Endodermal cell (in vitro differentiated cells): ENCODE results near the gene OCEL1. TPM values are rescaled to one million over a fixed set of nuclear protein-coding genes. Genes with fewer than 3 reads are reported as not detected.
A peak's percentile ranks its signal among the peaks of the same experiment; 100 is the strongest.

Experiments
- DNase-seq: peaks from one replicate; pipeline ENCODE4 v3.0.0-alpha.2; 2017
- H3K27ac ChIP-seq: 2 replicates; pipeline ENCODE4 v1.5.1; 2013; ENCODE audit warnings: mild to moderate bottlenecking, low read depth, low read length, moderate library complexity
- H3K27me3 ChIP-seq: 2 replicates; pipeline ENCODE4 v1.6.1; 2013; ENCODE audit warnings: mild to moderate bottlenecking, low read length, moderate library complexity; ENCODE audit not compliant: insufficient read depth, control insufficient read depth, poor library complexity, severe bottlenecking
- H3K36me3 ChIP-seq: 2 replicates; pipeline ENCODE4 v1.7.0; 2013; ENCODE audit warnings: mild to moderate bottlenecking, low read length, moderate library complexity; ENCODE audit not compliant: control insufficient read depth, insufficient read depth
- H3K4me1 ChIP-seq: one replicate; pipeline ENCODE4 v1.7.0; 2013; ENCODE audit warnings: low read length; ENCODE audit not compliant: control insufficient read depth, insufficient read depth
- H3K4me3 ChIP-seq: 2 replicates; pipeline ENCODE4 v1.5.1; 2013; ENCODE audit warnings: mild to moderate bottlenecking, low read length, moderate library complexity
- H3K9ac ChIP-seq: 2 replicates; pipeline ENCODE4 v1.6.1; 2013; ENCODE audit warnings: mild to moderate bottlenecking, low read length, moderate library complexity; ENCODE audit not compliant: poor library complexity, severe bottlenecking; ENCODE audit errors: extremely low read depth
- H3K9me3 ChIP-seq: 2 replicates; pipeline ENCODE4 v1.6.1; 2013; ENCODE audit warnings: mild to moderate bottlenecking, low read length, moderate library complexity; ENCODE audit not compliant: control insufficient read depth
- H3K27ac Mint-ChIP-seq: 2 replicates; pipeline ENCODE4 v1.8.0; 2020; ENCODE audit warnings: mixed read lengths
- H3K27me3 Mint-ChIP-seq: 2 replicates; pipeline ENCODE4 v1.8.0; 2021; ENCODE audit warnings: mild to moderate bottlenecking, mixed read lengths; ENCODE audit not compliant: insufficient read depth
- H3K36me3 Mint-ChIP-seq: 2 replicates; pipeline ENCODE4 v1.8.0; 2020; ENCODE audit warnings: low read depth, mixed read lengths
- H3K4me1 Mint-ChIP-seq: 2 replicates; pipeline ENCODE4 v1.8.0; 2020; ENCODE audit warnings: mixed read lengths
- H3K4me3 Mint-ChIP-seq: 2 replicates; pipeline ENCODE4 v1.8.0; 2020; ENCODE audit warnings: mild to moderate bottlenecking, moderate library complexity, mixed read lengths
- H3K9me3 Mint-ChIP-seq: 2 replicates; pipeline ENCODE4 v1.8.0; 2020; ENCODE audit warnings: mild to moderate bottlenecking, mixed read lengths
- WGBS, 2 experiments: methylation state at CpG; one replicate each; pipeline versions ENCODE4 v1.1.5 to v1.1.7; 2013; ENCODE audit warnings: missing lambda C conversion rate in 2 of 2, mixed read lengths in 1 of 2; ENCODE audit not compliant: insufficient coverage in 1 of 2, insufficient read length in 1 of 2; 5-methylcytosine and 5-hydroxymethylcytosine counted together
- total RNA-seq, 2 donors: library from RNA; stranded (reverse); fragmentation: NEBNext Ultra II Directional in 1 of 2; extraction: Animal tissue kit (Norgen Biotek cat#: 25700) in 1 of 2; gene quantifications; 2 replicates in 1 of 2; 3 replicates in 1 of 2; pipeline ENCODE4 v1.2.1, GENCODE V29; 2021
- TF ChIP-seq, protein P1 (sequence below): fragments of 200-600 bp; sonication (generic); conservative IDR thresholded peaks from 2 replicates; pipeline ENCODE4 v1.5.0; 2021; ENCODE audit warnings: antibody characterized with exemption, mild to moderate bottlenecking

OCEL1 gene
- total RNA-seq, 2 donors from 2014 or later, result 23.1 to 29.1 TPM

- Mint-ChIP-seq H3K9me3 (no peaks in the 10 kb centered on the region), H3K36me3 (peaks cover 37% of the 10 kb centered on the region), H3K27ac (no peak overlapping the region), H3K4me3 (no peak overlapping the region), H3K4me1 (peaks cover 4% of the 10 kb centered on the region), H3K27me3 (no peaks in the 10 kb centered on the region)
- peaks cover 3% of the 10 kb centered on the region for H3K4me1 ChIP-seq
- no peaks in the 10 kb centered on the region for H3K27me3 ChIP-seq
- DNase-seq, result no peak
- no peak overlapping the region for H3K4me3 ChIP-seq
- 94 to 96% methylated on average over 2 to 5 of the region's 5 CpGs for WGBS, 2 experiments
- H3K9ac ChIP-seq, result no peak overlapping the region
- peaks cover 35% of the 10 kb centered on the region for H3K36me3 ChIP-seq
- no peak overlapping the region for H3K27ac ChIP-seq
- no peaks in the 10 kb centered on the region for H3K9me3 ChIP-seq
- TF ChIP-seq, protein P1, sequence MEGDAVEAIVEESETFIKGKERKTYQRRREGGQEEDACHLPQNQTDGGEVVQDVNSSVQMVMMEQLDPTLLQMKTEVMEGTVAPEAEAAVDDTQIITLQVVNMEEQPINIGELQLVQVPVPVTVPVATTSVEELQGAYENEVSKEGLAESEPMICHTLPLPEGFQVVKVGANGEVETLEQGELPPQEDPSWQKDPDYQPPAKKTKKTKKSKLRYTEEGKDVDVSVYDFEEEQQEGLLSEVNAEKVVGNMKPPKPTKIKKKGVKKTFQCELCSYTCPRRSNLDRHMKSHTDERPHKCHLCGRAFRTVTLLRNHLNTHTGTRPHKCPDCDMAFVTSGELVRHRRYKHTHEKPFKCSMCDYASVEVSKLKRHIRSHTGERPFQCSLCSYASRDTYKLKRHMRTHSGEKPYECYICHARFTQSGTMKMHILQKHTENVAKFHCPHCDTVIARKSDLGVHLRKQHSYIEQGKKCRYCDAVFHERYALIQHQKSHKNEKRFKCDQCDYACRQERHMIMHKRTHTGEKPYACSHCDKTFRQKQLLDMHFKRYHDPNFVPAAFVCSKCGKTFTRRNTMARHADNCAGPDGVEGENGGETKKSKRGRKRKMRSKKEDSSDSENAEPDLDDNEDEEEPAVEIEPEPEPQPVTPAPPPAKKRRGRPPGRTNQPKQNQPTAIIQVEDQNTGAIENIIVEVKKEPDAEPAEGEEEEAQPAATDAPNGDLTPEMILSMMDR, result no peak
These were observed 12.7 kb upstream of the OCEL1 start for GRCh38 chr19:17213334-17213733.

DNA sequence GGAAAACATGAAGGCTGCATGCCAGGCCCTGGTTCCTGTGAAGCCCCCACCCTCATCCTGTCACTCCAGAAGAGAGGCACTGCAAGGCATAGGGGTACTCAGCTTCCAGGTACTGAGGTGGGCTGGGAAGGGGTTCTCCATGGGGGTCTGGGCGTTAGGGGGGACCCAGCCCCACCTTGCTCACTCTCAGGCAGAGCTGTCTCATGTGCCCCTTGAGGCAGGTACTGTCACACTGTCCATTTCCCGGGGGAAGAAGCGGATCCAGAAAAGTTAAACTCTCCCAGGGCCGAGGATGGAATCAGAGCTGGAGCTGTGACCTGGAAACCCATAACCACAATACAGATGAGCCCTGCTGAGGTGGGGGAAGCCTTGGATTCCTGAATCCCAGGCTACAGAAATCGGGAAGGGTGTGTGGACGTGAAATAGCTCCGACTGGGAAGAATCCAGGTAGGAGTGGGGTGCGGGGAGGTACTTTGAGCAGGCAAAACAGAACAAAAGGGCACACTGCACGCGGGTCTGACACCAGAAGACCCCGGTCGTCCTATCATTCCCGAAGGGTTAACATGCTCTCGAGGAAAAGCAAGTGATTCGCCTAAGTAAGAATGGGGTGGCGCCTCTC, 11.4 kb upstream of the OCEL1 start:
- TF ChIP-seq, protein P1, result no peak
- H3K4me1 ChIP-seq, result peaks cover 3% of the 10 kb centered on the region
- no peaks in the 10 kb centered on the region for H3K27me3 Mint-ChIP-seq
- H3K36me3 Mint-ChIP-seq, result peaks cover 32% of the 10 kb centered on the region
- H3K9me3 Mint-ChIP-seq, result no peaks in the 10 kb centered on the region
- 35 to 40% methylated on average over 14 to 16 of the region's 16 CpGs for WGBS, 2 experiments
- H3K4me3 Mint-ChIP-seq, result peak overlapping the region; percentile 79
- H3K9me3 ChIP-seq, result no peaks in the 10 kb centered on the region
- peak overlapping the region; percentile 99 for H3K27ac Mint-ChIP-seq
- H3K4me3 ChIP-seq, result peak overlapping the region; percentile 84
- peak; percentile 67 for DNase-seq
- H3K27ac ChIP-seq, result peak overlapping the region; percentile 82
- no peaks in the 10 kb centered on the region for H3K27me3 ChIP-seq
- H3K4me1 Mint-ChIP-seq, result peaks cover 4% of the 10 kb centered on the region
- H3K9ac ChIP-seq, result peak overlapping the region; percentile 88
- H3K36me3 ChIP-seq, result peaks cover 23% of the 10 kb centered on the region

DNA sequence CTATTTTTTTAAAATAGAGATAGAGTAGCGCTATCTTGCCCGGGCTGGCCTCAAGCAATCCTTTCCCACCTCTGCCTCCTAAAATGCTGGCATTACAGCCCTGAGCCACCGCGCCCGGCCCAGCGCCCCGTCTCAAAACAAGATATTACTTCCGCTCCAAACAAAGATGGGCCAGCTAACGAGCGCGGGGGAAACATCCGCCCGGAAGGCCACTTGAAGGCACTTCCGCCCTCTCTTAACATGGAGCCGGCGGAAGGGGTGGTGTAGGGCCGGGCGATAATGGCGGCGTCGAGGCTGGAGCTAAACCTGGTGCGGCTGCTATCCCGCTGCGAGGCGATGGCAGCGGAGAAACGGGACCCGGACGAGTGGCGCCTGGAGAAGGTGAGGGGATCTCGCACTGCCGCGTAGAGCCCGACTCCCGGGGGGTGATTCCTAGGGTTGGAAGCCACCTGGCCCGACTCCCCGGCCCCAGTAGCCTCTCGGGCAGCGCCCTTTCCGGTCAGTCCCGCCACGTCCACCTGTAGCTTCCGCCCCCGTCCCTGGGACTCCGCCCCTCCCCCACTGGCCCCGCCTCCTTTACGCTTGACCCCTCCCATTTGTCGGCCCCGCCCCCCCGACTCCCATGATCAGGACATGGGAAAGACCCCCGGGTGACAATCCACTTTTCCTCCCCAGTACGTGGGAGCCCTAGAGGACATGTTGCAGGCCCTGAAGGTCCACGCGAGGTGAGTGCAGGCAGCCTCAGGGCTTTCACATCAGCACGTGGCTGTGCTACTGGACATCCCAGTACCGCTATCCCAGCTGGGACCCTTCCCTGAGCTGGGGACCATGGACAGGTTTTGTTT, 10.7 kb upstream of the OCEL1 start, which contains the start of gene USE1:
USE1 (plus strand) TSS at position 231 of the 845 bp plus-strand sequence; CDS start at position 280, 49 bp downstream.
- no peaks in the 10 kb centered on the region for H3K9me3 ChIP-seq
- H3K27ac Mint-ChIP-seq, result peak within 1 kb of the TSS; percentile 99
- DNase-seq, result peak; percentile 96
- peak within 1 kb of the TSS; percentile 79 for H3K4me3 Mint-ChIP-seq
- peaks cover 3% of the 10 kb centered on the region for H3K4me1 ChIP-seq
- WGBS, 2 experiments, result 5 to 11% methylated on average over 38 to 56 of the region's 56 CpGs
- TF ChIP-seq, protein P1, result no peak
- peaks cover 31% of the 10 kb centered on the region for H3K36me3 Mint-ChIP-seq
- H3K9ac ChIP-seq, result peak within 1 kb of the TSS; percentile 88
- H3K27me3 ChIP-seq, result no peaks in the 10 kb centered on the region
- H3K36me3 ChIP-seq, result peaks cover 17% of the 10 kb centered on the region
- H3K9me3 Mint-ChIP-seq, result no peaks in the 10 kb centered on the region
- peak within 1 kb of the TSS; percentile 89 for H3K27ac ChIP-seq
- H3K4me1 Mint-ChIP-seq, result peaks cover 4% of the 10 kb centered on the region
- H3K27me3 Mint-ChIP-seq, result no peaks in the 10 kb centered on the region
- H3K4me3 ChIP-seq, result peak within 1 kb of the TSS; percentile 84
